ENCODE measurements around the gene DCBLD2. TPM values are rescaled to one million over a fixed set of nuclear protein-coding genes. Genes with fewer than 3 reads are reported as not detected.

The DCBLD2 gene
- total and polyA plus RNA-seq, 2 experiments from 2014 or later, result 68.3 to 203 TPM

DNA sequence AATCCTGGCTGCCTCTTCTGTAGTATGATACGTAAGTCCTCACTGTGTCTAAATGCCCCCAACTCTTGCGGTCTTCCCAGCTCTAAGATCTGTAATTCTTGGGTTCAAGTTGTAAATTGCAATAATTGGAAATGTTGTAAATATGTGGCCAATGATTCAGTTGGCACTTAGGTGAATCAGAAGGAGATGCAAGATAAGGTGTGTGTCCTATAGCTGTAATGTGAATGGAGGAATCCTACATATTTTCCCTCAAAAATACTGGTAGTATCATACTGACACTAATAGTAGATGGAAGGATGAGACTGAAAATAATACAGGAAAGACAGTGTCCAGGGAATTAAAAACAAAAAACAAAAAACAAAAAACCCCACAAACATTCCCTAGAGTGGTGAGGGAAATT, 141.9 kb downstream of the DCBLD2 start:
- WGBS, 2 experiments (ENCODE audit: low coverage in 1 of 2, low lambda C conversion rate in 2 of 2, missing lambda C conversion rate in 2 of 2), result 77 to 85% methylated on average over 2 of the region's 2 CpGs
- in situ Hi-C loops (cut with MboI), result no loop called here
- H3K79me2 ChIP-seq (ENCODE audit: insufficient read depth), result no peaks in the 10 kb centered on the region

DNA sequence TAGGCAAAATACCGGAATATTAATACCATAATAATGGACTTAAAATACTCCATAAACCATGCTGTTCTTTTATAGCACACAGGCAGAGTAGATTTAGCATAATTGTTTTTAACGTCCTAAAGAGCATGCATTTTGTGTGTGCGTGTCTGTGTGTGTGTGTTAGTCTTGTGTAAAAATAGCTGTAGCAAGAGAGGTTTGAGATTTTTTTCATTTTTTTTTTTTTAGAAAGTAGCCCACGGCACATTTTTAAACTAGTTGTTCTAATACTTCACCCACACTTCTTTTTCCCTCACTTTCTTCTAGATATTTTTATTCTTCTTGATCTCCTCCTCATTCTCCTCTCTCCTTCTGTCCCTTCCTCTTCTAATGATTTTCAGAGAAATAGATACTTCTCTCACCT, 145.9 kb downstream of the DCBLD2 start:
- TF ChIP-seq EZH2phosphoT487 (IDR thresholded peaks at IDR 0.05; ENCODE audit: insufficient read depth, low read depth), result no peak
- no peak for TF ChIP-seq EZH2 (IDR thresholded peaks at IDR 0.05; ENCODE audit: insufficient read depth, poor library complexity, severe bottlenecking)
- 47% methylated on average over 4 of the region's 4 CpGs for WGBS, 2 experiments (ENCODE audit: low coverage in 1 of 2, low lambda C conversion rate in 2 of 2, missing lambda C conversion rate in 2 of 2)
- in situ Hi-C loops (cut with MboI), result no loop called here

More for the DNA sequence above, 141.9 kb downstream of the DCBLD2 start:
- Histone ChIP-seq H3K27ac (no peak overlapping the region), H4K20me1 (ENCODE audit: insufficient read depth) (no peaks in the 10 kb centered on the region), H3K4me2 (ENCODE audit: unreplicated experiment) (no peak overlapping the region), H2AFZ (no peak overlapping the region), H3K36me3 (ENCODE audit: low read depth) (no peaks in the 10 kb centered on the region), H3F3A (ENCODE audit: insufficient read depth) (no peaks in the 10 kb centered on the region), H3K9me3 (ENCODE audit: low read depth) (no peaks in the 10 kb centered on the region), H3K9me2 (ENCODE audit: insufficient read depth) (no peaks in the 10 kb centered on the region), H3K27me3 (replicated peaks; ENCODE audit: insufficient read depth) (peaks cover 51% of the 10 kb centered on the region), H3K9ac (no peak overlapping the region), H3K4me3 (no peak overlapping the region), H3K4me1 (ENCODE audit: insufficient read depth) (no peaks in the 10 kb centered on the region)
- no peak for TF ChIP-seq EZH2 (IDR thresholded peaks at IDR 0.05; ENCODE audit: insufficient read depth, poor library complexity, severe bottlenecking)
- TF ChIP-seq EZH2phosphoT487 (IDR thresholded peaks at IDR 0.05; ENCODE audit: insufficient read depth, low read depth), result no peak
- DNase-seq, result no peak

DNA sequence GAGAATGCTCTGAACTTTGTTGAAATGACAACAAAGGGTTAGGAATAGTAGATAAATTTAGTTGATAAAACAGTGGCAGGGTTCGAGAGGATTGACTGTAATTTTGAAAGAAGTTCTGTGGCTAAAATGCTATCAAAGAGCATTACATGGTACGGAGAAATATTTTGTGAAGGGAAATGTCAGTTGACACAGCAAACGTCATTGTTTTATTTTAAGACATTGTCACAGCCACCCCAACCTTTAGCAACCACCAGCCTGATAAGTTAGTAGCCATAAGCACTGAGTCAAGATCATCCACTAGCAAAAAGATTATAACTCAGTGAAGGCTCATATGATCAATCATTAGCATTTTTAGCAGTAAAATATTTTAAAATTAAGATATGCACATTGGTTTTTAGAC, 147.0 kb downstream of the DCBLD2 start:
- no peak overlapping the region for H3K9ac ChIP-seq
- H3K4me2 ChIP-seq (ENCODE audit: unreplicated experiment), result no peak overlapping the region
- no peak overlapping the region for H2AFZ ChIP-seq
- no peaks in the 10 kb centered on the region for H4K20me1 ChIP-seq (ENCODE audit: insufficient read depth)
- in situ Hi-C loops (cut with MboI), result no loop called here
- H3K4me3 ChIP-seq, result no peak overlapping the region
- no peaks in the 10 kb centered on the region for H3K4me1 ChIP-seq (ENCODE audit: insufficient read depth)
- H3F3A ChIP-seq (ENCODE audit: insufficient read depth), result no peaks in the 10 kb centered on the region
- H3K79me2 ChIP-seq (ENCODE audit: insufficient read depth), result no peaks in the 10 kb centered on the region
- TF ChIP-seq EZH2phosphoT487 (IDR thresholded peaks at IDR 0.05; ENCODE audit: insufficient read depth, low read depth), result no peak
- no peak for TF ChIP-seq EZH2 (IDR thresholded peaks at IDR 0.05; ENCODE audit: insufficient read depth, poor library complexity, severe bottlenecking)
- WGBS, 2 experiments (ENCODE audit: low coverage in 1 of 2, low lambda C conversion rate in 2 of 2, missing lambda C conversion rate in 2 of 2), result 26 to 30% methylated on average over 3 of the region's 3 CpGs
- no peak for DNase-seq
- H3K27me3 ChIP-seq (replicated peaks; ENCODE audit: insufficient read depth), result peaks cover 64% of the 10 kb centered on the region
- no peaks in the 10 kb centered on the region for H3K9me2 ChIP-seq (ENCODE audit: insufficient read depth)
- H3K36me3 ChIP-seq (ENCODE audit: low read depth), result no peaks in the 10 kb centered on the region
- H3K9me3 ChIP-seq (ENCODE audit: low read depth), result no peaks in the 10 kb centered on the region
- no peak overlapping the region for H3K27ac ChIP-seq

More for the DNA sequence above, 145.9 kb downstream of the DCBLD2 start:
- Histone ChIP-seq H3K4me1 (ENCODE audit: insufficient read depth) (no peaks in the 10 kb centered on the region), H2AFZ (no peak overlapping the region), H3K9me3 (ENCODE audit: low read depth) (no peaks in the 10 kb centered on the region), H3K4me3 (no peak overlapping the region), H3K9me2 (ENCODE audit: insufficient read depth) (no peaks in the 10 kb centered on the region), H3K36me3 (ENCODE audit: low read depth) (no peaks in the 10 kb centered on the region), H3K27me3 (replicated peaks; ENCODE audit: insufficient read depth) (peaks cover 60% of the 10 kb centered on the region), H3K27ac (no peak overlapping the region), H3K9ac (no peak overlapping the region), H3F3A (ENCODE audit: insufficient read depth) (no peaks in the 10 kb centered on the region), H3K4me2 (ENCODE audit: unreplicated experiment) (no peak overlapping the region), H4K20me1 (ENCODE audit: insufficient read depth) (no peaks in the 10 kb centered on the region), H3K79me2 (ENCODE audit: insufficient read depth) (no peaks in the 10 kb centered on the region)
- DNase-seq, result no peak

DNA sequence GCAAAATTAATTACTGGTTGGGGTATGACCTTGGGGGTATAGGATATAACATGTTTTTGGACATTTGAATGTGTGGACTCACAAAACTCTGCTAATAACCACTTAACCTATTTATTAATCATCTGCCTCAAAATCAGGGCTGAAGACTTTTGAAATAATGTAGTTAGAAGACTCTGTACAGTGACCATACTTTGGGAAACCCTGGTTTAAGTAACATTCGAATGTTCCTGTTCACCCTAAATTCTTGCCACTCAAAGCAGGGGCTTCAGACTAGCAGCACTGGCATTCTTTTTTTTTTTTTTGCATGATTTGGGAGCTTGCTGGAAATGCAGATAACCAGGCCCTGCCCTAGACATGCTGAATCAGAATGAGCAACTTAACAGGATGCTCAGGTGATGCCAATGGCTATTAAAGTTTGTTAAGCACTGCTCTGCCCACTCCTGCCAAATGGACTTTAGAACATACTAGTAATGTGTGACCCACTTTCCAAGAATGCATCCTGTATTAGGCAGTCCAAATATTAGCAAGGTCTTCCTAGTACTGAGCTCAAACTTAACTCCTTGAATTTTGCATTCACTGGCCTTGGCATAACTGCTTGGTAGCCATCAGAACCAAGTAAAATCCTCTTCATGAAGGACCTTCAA, 151.1 kb downstream of the DCBLD2 start:
- H4K20me1 ChIP-seq (ENCODE audit: insufficient read depth), result no peaks in the 10 kb centered on the region
- no peak for TF ChIP-seq EZH2phosphoT487 (IDR thresholded peaks at IDR 0.05; ENCODE audit: insufficient read depth, low read depth)
- TF ChIP-seq EZH2 (IDR thresholded peaks at IDR 0.05; ENCODE audit: insufficient read depth, poor library complexity, severe bottlenecking), result no peak
- no peaks in the 10 kb centered on the region for H3K36me3 ChIP-seq (ENCODE audit: low read depth)
- no peak for DNase-seq
- H3K9ac ChIP-seq, result no peak overlapping the region
- H3K4me2 ChIP-seq (ENCODE audit: unreplicated experiment), result no peak overlapping the region
- no peaks in the 10 kb centered on the region for H3F3A ChIP-seq (ENCODE audit: insufficient read depth)
- no peaks in the 10 kb centered on the region for H3K9me3 ChIP-seq (ENCODE audit: low read depth)
- H2AFZ ChIP-seq, result no peak overlapping the region
- 46 to 52% methylated on average over 1 of the region's 1 CpG for WGBS, 2 experiments (ENCODE audit: low coverage in 1 of 2, low lambda C conversion rate in 2 of 2, missing lambda C conversion rate in 2 of 2)
- no peak overlapping the region for H3K4me3 ChIP-seq
- H3K27ac ChIP-seq, result no peak overlapping the region
- no peaks in the 10 kb centered on the region for H3K79me2 ChIP-seq (ENCODE audit: insufficient read depth)
- H3K27me3 ChIP-seq (replicated peaks; ENCODE audit: insufficient read depth), result peaks cover 57% of the 10 kb centered on the region
- no peaks in the 10 kb centered on the region for H3K4me1 ChIP-seq (ENCODE audit: insufficient read depth)
- in situ Hi-C loops (cut with MboI), result no loop called here
- no peaks in the 10 kb centered on the region for H3K9me2 ChIP-seq (ENCODE audit: insufficient read depth)

Data from GM23248 (cell line).